Stomach (tissue), 9 donors: Measurements from ENCODE around the gene ZNF440. TPM values are rescaled to one million over a fixed set of nuclear protein-coding genes. Genes with fewer than 3 reads are reported as not detected.
"Not testable (repeated sequence)": the region's sequence is repeated elsewhere in the genome, so short reads cannot be mapped to it uniquely, and the experiment has no call there.

Source experiments
- DNase-seq, 2 donors: peaks; one replicate each; pipeline versions ENCODE4 v3.0.0 to v3.0.0-alpha.2; 2013 to 2019
- H3K27ac ChIP-seq, 5 donors: fragments of 200-600 bp in 4 of 5; sonication (generic) in 4 of 5; one replicate each; pipeline ENCODE4 v1.5.1; 2013 to 2019; ENCODE audit warnings: mild to moderate bottlenecking in 1 of 5, moderate library complexity in 1 of 5
- H3K27me3 ChIP-seq, 3 donors: fragments of 200-600 bp; sonication (generic); one replicate each; pipeline ENCODE4 v1.5.1; 2017 to 2019; ENCODE audit warnings: mixed run types in 1 of 3
- H3K36me3 ChIP-seq, 4 donors: fragments of 200-600 bp; sonication (generic); 1 replicate in 3 of 4; 2 replicates in 1 of 4; pipeline ENCODE4 v1.5.1; 2016 to 2019
- H3K4me1 ChIP-seq, 4 donors: fragments of 200-600 bp; sonication (generic); one replicate each; pipeline ENCODE4 v1.5.1; 2016 to 2019
- H3K4me3 ChIP-seq, 4 donors: fragments of 200-600 bp; sonication (generic) in 3 of 4; one replicate each; pipeline ENCODE4 v1.5.1; 2016 to 2019; ENCODE audit warnings: mild to moderate bottlenecking in 1 of 4
- H3K9me3 ChIP-seq, 4 donors: fragments of 200-600 bp; sonication (generic); one replicate each; pipeline ENCODE4 v1.5.1; 2016 to 2019
- EP300 ChIP-seq: sonication (generic); formaldehyde crosslinking; IDR thresholded peaks from one replicate; pipeline ENCODE4 v1.6.1; 2017; ENCODE audit warnings: antibody characterized with exemption
- POLR2A ChIP-seq, 4 donors: fragments of 450-650 bp; IDR thresholded peaks; one replicate each; pipeline ENCODE4 v1.6.1; 2016; ENCODE audit warnings: antibody characterized with exemption in 4 of 4, control low read depth in 2 of 4, mild to moderate bottlenecking in 1 of 4, moderate library complexity in 1 of 4
- POLR2AphosphoS5 ChIP-seq, 3 donors: sonication (generic); formaldehyde crosslinking; IDR thresholded peaks; one replicate each; pipeline ENCODE4 v1.6.1; 2016; ENCODE audit warnings: antibody characterized with exemption in 3 of 3
- WGBS, 5 donors: extraction: QIAGEN DNeasy Blood & Tissue Kit in 3 of 5; methylation state at CpG; one replicate each; pipeline versions ENCODE4 v1.1.5 to v1.1.7; 2013 to 2018; 5-methylcytosine and 5-hydroxymethylcytosine counted together
- intact Hi-C: fragments of 100-400 bp; cut with DNase I; formaldehyde crosslinking; loops from one replicate; pipeline ENCODE4 v1.15.1; 2023; ENCODE audit warnings: low total_unique reads
- polyA plus RNA-seq, 3 donors: library from polyadenylated mRNA; stranded (reverse); fragments of 200-250 nt; gene quantifications; one replicate each; pipeline ENCODE4 v1.2.3, GENCODE V29; 2013
- total RNA-seq, 5 donors: library from RNA; depleted of rRNA; stranded (reverse); fragments of >200 nt; gene quantifications; one replicate each; pipeline versions ENCODE4 v1.1.0 to v1.2.3, GENCODE V29; 2014 to 2016
- TF ChIP-seq, protein P1 (sequence below), 7 experiments: fragments of 450-650 bp in 4 of 7; fragments of 200-600 bp in 3 of 7; sonication (generic) in 3 of 7; IDR thresholded peaks; one replicate each; pipeline ENCODE4 v1.5.1; 2016 to 2019; ENCODE audit warnings: antibody characterized with exemption in 7 of 7, control low read depth in 2 of 7, mild to moderate bottlenecking in 1 of 7
- donor health status: healthy with polysubstance abuse.
- donor health status: Bipolar disorder and iron deficiency.
- donor health status: healthy.

The ZNF440 gene
- total and polyA plus RNA-seq, 8 donors: 3.7 to 106 (median 13.8) TPM

DNA sequence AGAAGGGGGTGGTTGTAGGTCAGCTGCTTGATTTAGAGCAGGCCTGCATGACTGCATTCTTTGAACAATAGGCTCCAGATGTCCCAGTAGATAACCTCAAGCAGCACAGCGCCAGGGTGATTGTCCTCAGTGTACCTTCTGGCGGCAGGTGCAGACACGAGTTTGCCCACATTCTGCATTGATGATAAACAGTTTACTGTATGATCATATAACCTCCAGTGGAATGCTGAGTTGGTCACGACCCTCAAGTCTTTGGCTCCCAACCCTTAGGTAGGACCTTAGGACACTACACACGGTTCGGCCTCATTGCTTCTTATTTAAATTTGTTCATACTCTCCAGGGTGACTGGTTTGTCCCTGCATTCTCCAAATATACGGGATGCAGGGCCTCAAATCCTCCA lies 46.6 kb downstream of the ZNF440 start:
- intact Hi-C loops: no loop called here
- TF ChIP-seq EP300 (no peak), POLR2A (IDR thresholded peaks at IDR 0.05) (no peak), POLR2AphosphoS5 (IDR thresholded peaks at IDR 0.05) (no peak)
- TF ChIP-seq, protein P1, sequence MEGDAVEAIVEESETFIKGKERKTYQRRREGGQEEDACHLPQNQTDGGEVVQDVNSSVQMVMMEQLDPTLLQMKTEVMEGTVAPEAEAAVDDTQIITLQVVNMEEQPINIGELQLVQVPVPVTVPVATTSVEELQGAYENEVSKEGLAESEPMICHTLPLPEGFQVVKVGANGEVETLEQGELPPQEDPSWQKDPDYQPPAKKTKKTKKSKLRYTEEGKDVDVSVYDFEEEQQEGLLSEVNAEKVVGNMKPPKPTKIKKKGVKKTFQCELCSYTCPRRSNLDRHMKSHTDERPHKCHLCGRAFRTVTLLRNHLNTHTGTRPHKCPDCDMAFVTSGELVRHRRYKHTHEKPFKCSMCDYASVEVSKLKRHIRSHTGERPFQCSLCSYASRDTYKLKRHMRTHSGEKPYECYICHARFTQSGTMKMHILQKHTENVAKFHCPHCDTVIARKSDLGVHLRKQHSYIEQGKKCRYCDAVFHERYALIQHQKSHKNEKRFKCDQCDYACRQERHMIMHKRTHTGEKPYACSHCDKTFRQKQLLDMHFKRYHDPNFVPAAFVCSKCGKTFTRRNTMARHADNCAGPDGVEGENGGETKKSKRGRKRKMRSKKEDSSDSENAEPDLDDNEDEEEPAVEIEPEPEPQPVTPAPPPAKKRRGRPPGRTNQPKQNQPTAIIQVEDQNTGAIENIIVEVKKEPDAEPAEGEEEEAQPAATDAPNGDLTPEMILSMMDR (IDR thresholded peaks at IDR 0.05): no peak
- Histone ChIP-seq H3K4me1 (no peaks in the 10 kb centered on the region), H3K9me3 (peaks cover 16 to 82% (median 56%) of the 10 kb centered on the region in 4 donors), H3K27ac (no peak overlapping the region), H3K27me3 (no peaks in the 10 kb centered on the region), H3K36me3 (peaks cover 0 to 49% (median 11%) of the 10 kb centered on the region in 4 donors), H3K4me3 (no peak overlapping the region)
- DNase-seq: no peak
- WGBS, 5 donors: 90 to 94% (median 91%) methylated on average over 7 of the region's 7 CpGs

DNA sequence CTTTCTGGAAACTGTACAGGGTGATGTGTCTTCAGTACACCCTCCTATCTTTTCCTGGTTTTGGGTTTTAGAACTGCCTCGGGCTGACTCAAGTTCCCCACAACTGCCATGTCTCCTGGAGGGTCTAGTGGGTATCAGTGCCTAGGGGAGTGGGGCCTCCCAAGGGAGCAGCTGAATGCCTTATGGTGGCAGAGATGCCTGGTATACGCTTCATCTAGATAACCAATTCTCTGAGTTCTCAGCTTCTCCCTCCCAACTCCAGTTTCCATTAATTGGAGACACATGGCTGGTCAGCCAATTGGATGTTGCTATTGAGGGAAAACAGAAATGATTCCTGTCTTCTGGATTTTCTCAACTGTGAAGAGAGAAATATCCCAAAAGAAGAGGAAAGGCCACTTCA lies 47.2 kb downstream of the ZNF440 start:
- TF ChIP-seq POLR2A (IDR thresholded peaks at IDR 0.05) (no peak), POLR2AphosphoS5 (IDR thresholded peaks at IDR 0.05) (no peak), EP300 (no peak)
- TF ChIP-seq, protein P1 (IDR thresholded peaks at IDR 0.05): no peak
- Histone ChIP-seq H3K27ac (no peak overlapping the region), H3K36me3 (peaks cover 0 to 53% (median 14%) of the 10 kb centered on the region in 4 donors), H3K4me1 (no peaks in the 10 kb centered on the region), H3K27me3 (no peaks in the 10 kb centered on the region), H3K4me3 (no peak overlapping the region), H3K9me3 (peaks cover 16 to 88% (median 57%) of the 10 kb centered on the region in 4 donors)
- DNase-seq: no peak
- WGBS, 5 donors: 92 to 98% (median 96%) methylated on average over 2 of the region's 2 CpGs
- intact Hi-C loops: no loop called here

DNA sequence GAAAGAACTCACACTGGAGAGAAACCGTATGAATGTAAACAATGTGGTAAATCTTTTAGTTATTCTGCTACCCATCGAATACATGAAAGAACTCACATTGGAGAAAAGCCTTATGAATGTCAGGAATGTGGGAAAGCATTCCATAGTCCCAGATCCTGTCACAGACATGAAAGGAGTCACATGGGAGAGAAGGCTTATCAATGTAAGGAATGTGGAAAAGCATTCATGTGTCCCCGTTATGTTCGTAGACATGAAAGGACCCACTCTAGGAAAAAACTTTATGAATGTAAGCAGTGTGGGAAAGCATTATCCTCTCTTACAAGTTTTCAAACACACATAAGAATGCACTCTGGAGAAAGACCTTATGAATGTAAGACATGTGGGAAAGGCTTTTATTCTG lies 53.7 kb downstream of the ZNF440 start:
- H3K27ac ChIP-seq, DNase-seq, H3K4me3 ChIP-seq, H3K27me3 ChIP-seq, intact Hi-C loops, H3K4me1 ChIP-seq: not testable (repeated sequence)
- Histone ChIP-seq H3K9me3 (peaks cover 40 to 99% (median 76%) of the 10 kb centered on the region in 4 donors), H3K36me3 (peaks cover 28 to 77% (median 39%) of the 10 kb centered on the region in 4 donors)
- 82 to 98% (median 95%) methylated on average over 4 of the region's 4 CpGs for WGBS, 5 donors

DNA sequence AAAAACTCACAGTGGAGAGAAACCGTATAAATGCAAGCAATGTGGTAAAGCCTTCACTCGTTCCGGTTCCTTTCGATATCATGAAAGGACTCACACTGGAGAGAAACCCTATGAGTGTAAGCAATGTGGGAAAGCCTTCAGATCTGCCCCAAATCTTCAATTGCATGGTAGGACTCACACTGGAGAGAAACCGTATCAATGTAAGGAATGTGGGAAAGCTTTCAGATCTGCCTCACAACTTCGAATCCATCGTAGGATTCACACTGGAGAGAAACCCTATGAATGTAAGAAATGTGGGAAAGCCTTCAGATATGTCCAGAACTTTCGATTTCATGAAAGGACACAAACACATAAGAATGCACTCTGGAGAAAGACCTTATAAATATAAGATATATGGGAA lies 54.1 kb downstream of the ZNF440 start:
- Histone ChIP-seq H3K27me3 (no peaks in the 10 kb centered on the region), H3K27ac (no peak overlapping the region), H3K9me3 (peaks cover 38 to 97% (median 74%) of the 10 kb centered on the region in 4 donors), H3K36me3 (peaks cover 28 to 73% (median 39%) of the 10 kb centered on the region in 4 donors), H3K4me1 (no peaks in the 10 kb centered on the region), H3K4me3 (no peak overlapping the region)
- intact Hi-C loops: no loop called here
- TF ChIP-seq, protein P1 (IDR thresholded peaks at IDR 0.05): no peak
- no peak for TF ChIP-seq POLR2A (IDR thresholded peaks at IDR 0.05)
- no peak for TF ChIP-seq POLR2AphosphoS5 (IDR thresholded peaks at IDR 0.05)
- TF ChIP-seq EP300: no peak
- 92 to 98% (median 96%) methylated on average over 8 of the region's 8 CpGs for WGBS, 5 donors
- no peak for DNase-seq

DNA sequence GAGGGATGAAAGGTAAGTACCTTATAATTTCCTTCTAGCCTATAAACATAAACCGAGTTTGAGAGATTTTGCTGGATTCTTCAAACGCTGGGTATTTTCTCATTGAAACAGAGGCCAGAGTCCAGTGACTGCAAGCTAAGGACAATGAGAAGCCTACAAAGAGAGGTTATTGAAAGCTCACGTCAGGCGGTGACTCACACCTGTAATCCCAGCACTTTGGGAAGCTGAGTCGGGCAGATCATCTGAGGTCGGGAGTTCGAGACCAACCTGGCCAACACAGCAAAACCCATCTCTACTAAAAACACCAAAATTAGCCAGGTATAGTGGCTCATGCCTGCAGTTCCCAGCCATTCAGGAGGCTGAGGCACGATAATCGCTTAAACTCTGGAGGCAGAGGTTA lies 58.6 kb downstream of the ZNF440 start:
- peaks cover 15 to 54% (median 40%) of the 10 kb centered on the region in 4 donors for H3K9me3 ChIP-seq
- intact Hi-C loops: no loop called here
- H3K36me3 ChIP-seq: peaks cover 14 to 31% (median 16%) of the 10 kb centered on the region in 4 donors
- TF ChIP-seq POLR2AphosphoS5 (IDR thresholded peaks at IDR 0.05) (no peak), EP300 (no peak), POLR2A (IDR thresholded peaks at IDR 0.05) (no peak)
- TF ChIP-seq, protein P1 (IDR thresholded peaks at IDR 0.05): no peak
- no peak overlapping the region for H3K27ac ChIP-seq
- DNase-seq: no peak
- WGBS, 5 donors: 92 to 96% (median 93%) methylated on average over 9 of the region's 9 CpGs
- no peaks in the 10 kb centered on the region for H3K4me1 ChIP-seq
- H3K4me3 ChIP-seq: no peak overlapping the region
- no peaks in the 10 kb centered on the region for H3K27me3 ChIP-seq
